Astrocyte (in vitro differentiated cells and primary cell): ENCODE measurements around the gene ADAMTS3.

Experiments used
- EZH2 ChIP-seq: IDR thresholded peaks from 2 replicates; pipeline ENCODE4 v1.6.1; 2012; ENCODE audit warnings: mild to moderate bottlenecking, low read length, inconsistent platforms; ENCODE audit not compliant: insufficient read depth
- TF ChIP-seq, protein P1 (sequence below): IDR thresholded peaks from 2 replicates; pipeline ENCODE4 v1.5.1; 2011; ENCODE audit warnings: low read depth, mild to moderate bottlenecking, inconsistent platforms, low read length, moderate library complexity; ENCODE audit not compliant: insufficient read depth

DNA sequence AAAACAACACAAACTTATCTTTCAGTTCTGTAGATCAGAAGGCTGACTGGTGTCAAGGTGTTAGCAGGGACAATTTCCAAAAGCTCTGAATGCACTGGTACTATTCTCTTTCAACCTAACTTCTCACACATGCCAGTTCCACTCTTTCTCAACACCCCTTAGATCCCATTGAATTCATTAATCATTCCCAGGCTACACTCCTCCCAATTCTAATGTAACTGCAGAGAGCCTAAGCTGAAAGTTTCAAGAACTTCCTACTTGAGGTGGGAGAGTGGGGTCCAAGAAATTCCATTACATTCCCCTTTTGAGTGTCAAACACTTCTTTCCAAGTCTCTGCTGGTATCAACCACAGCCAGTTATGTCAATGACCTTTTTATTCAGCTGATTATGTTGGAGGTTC, 142.0 kb downstream of the ADAMTS3 start:
- TF ChIP-seq, protein P1, sequence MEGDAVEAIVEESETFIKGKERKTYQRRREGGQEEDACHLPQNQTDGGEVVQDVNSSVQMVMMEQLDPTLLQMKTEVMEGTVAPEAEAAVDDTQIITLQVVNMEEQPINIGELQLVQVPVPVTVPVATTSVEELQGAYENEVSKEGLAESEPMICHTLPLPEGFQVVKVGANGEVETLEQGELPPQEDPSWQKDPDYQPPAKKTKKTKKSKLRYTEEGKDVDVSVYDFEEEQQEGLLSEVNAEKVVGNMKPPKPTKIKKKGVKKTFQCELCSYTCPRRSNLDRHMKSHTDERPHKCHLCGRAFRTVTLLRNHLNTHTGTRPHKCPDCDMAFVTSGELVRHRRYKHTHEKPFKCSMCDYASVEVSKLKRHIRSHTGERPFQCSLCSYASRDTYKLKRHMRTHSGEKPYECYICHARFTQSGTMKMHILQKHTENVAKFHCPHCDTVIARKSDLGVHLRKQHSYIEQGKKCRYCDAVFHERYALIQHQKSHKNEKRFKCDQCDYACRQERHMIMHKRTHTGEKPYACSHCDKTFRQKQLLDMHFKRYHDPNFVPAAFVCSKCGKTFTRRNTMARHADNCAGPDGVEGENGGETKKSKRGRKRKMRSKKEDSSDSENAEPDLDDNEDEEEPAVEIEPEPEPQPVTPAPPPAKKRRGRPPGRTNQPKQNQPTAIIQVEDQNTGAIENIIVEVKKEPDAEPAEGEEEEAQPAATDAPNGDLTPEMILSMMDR: no peak
- no peak for TF ChIP-seq EZH2
